SK-N-SH treated with all-trans-retinoic acid at 6 μM for 48 hours (cell line): ENCODE data around the gene FOXO1.

Source experiments
- ATAC-seq: fragments of 200-7000 bp; cut with Tn5 transposase; 3 replicates; pipeline ENCODE4 v1.9.1; 2020; ENCODE audit warnings: mild to moderate bottlenecking, moderate library complexity
- BACH2 ChIP-seq: fragments of 250-450 bp; sonication (Bioruptor Pico); IDR thresholded peaks from 2 replicates; pipeline ENCODE4 v1.9.0; 2021; ENCODE audit warnings: mild to moderate bottlenecking, borderline replicate concordance
- CREB5 ChIP-seq: fragments of 250-450 bp; sonication (Bioruptor Pico); IDR thresholded peaks from 2 replicates; pipeline ENCODE4 v1.5.1; 2020; ENCODE audit warnings: low read depth, mild to moderate bottlenecking, moderate library complexity
- CSDC2 ChIP-seq: fragments of 250-450 bp; sonication (Bioruptor Pico); IDR thresholded peaks from 2 replicates; pipeline ENCODE4 v1.5.0; 2020; ENCODE audit warnings: mild to moderate bottlenecking, moderate library complexity
- CSRNP3 ChIP-seq: fragments of 250-450 bp; sonication (Bioruptor Pico); IDR thresholded peaks from 2 replicates; pipeline ENCODE4 v1.5.1; 2021; ENCODE audit warnings: mild to moderate bottlenecking, moderate library complexity
- GLIS3 ChIP-seq: fragments of 250-450 bp; sonication (Bioruptor Pico); IDR thresholded peaks from 2 replicates; pipeline ENCODE4 v1.5.0; 2020; ENCODE audit warnings: mild to moderate bottlenecking, moderate library complexity
- ISL1 ChIP-seq: fragments of 250-450 bp; sonication (Bioruptor Pico); IDR thresholded peaks from 2 replicates; pipeline ENCODE4 v2.1.2; 2022; ENCODE audit warnings: mild to moderate bottlenecking, moderate library complexity
- OSR1 ChIP-seq: fragments of 250-450 bp; sonication (Bioruptor Pico); IDR thresholded peaks from 2 replicates; pipeline ENCODE4 v1.8.0; 2022; ENCODE audit warnings: moderate library complexity, mild to moderate bottlenecking, inconsistent platforms
- PATZ1 ChIP-seq: fragments of 250-450 bp; sonication (Bioruptor Pico); IDR thresholded peaks from 2 replicates; pipeline ENCODE4 v1.8.0; 2020; ENCODE audit warnings: mild to moderate bottlenecking, moderate library complexity, borderline replicate concordance
- POU6F1 ChIP-seq: fragments of 250-450 bp; sonication (Bioruptor Pico); IDR thresholded peaks from 2 replicates; pipeline ENCODE4 v1.8.0; 2021; ENCODE audit warnings: low read depth, mild to moderate bottlenecking, moderate library complexity, borderline replicate concordance
- PPARA ChIP-seq: fragments of 250-450 bp; sonication (Bioruptor Pico); IDR thresholded peaks from 2 replicates; pipeline ENCODE4 v1.5.0; 2020; ENCODE audit warnings: mild to moderate bottlenecking, borderline replicate concordance
- SNAI2 ChIP-seq: fragments of 250-450 bp; sonication (Bioruptor Pico); IDR thresholded peaks from 2 replicates; pipeline ENCODE4 v1.5.0; 2020; ENCODE audit warnings: mild to moderate bottlenecking, moderate library complexity
- TCF4 ChIP-seq: fragments of 250-450 bp; sonication (Bioruptor Pico); IDR thresholded peaks from 2 replicates; pipeline ENCODE4 v1.8.0; 2021; ENCODE audit warnings: mild to moderate bottlenecking, moderate library complexity, borderline replicate concordance
- TOX ChIP-seq: fragments of 250-450 bp; sonication (Bioruptor Pico); IDR thresholded peaks from 2 replicates; pipeline ENCODE4 v1.8.0; 2021; ENCODE audit warnings: mild to moderate bottlenecking, moderate library complexity, borderline replicate concordance
- ZC3H10 ChIP-seq: fragments of 250-450 bp; sonication (Bioruptor Pico); IDR thresholded peaks from 2 replicates; pipeline ENCODE4 v1.5.1; 2021; ENCODE audit warnings: mild to moderate bottlenecking, moderate library complexity
- ZFP3 ChIP-seq: fragments of 250-450 bp; sonication (Bioruptor Pico); IDR thresholded peaks from 2 replicates; pipeline ENCODE4 v1.5.0; 2020; ENCODE audit warnings: mild to moderate bottlenecking, moderate library complexity
- ZFP30 ChIP-seq: fragments of 450-650 bp; formaldehyde crosslinking; IDR thresholded peaks from 2 replicates; pipeline ENCODE4 v1.5.0; 2022; ENCODE audit warnings: mild to moderate bottlenecking, moderate library complexity
- ZNF565 ChIP-seq: fragments of 450-650 bp; formaldehyde crosslinking; conservative IDR thresholded peaks from 2 replicates; pipeline ENCODE4 v1.5.0; 2020; ENCODE audit warnings: low read depth, mild to moderate bottlenecking, moderate library complexity
- ZNF70 ChIP-seq: fragments of 450-650 bp; formaldehyde crosslinking; IDR thresholded peaks from 2 replicates; pipeline ENCODE4 v1.5.0; 2020; ENCODE audit warnings: mild to moderate bottlenecking, moderate library complexity
- ZNF8 ChIP-seq: fragments of 450-650 bp; formaldehyde crosslinking; IDR thresholded peaks from 2 replicates; pipeline ENCODE4 v1.5.0; 2020; ENCODE audit warnings: mild to moderate bottlenecking, moderate library complexity
- TF ChIP-seq, protein P1 (sequence below): fragments of 250-450 bp; sonication (Bioruptor Pico); IDR thresholded peaks from 2 replicates; pipeline ENCODE4 v1.5.0; 2020; ENCODE audit warnings: mild to moderate bottlenecking, moderate library complexity

The FOXO1 gene

DNA sequence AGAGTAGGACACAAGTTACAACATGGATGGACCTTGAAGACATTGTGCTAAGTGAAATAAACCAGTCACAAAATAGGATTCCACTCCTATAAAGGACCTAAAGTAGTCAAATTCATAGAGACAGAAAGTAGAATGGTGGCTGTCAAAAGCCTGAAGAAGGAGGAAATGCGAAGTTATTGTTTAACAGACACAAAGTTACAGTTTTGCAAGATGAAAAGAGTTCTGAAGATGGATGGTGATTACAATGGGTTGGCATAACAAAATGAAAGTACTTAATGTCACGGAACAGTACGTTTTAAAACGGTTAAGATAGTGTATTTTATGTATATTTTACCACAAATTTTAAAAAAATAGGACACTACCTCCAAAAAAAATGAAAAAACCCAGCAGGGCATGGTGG is 34.8 kb downstream of the FOXO1 start:
- ATAC-seq, result no peak
- TF ChIP-seq PPARA (CRISPR knock-in tag) (no peak), CREB5 (CRISPR knock-in tag) (no peak), ZNF8 (CRISPR knock-in tag) (no peak), PATZ1 (CRISPR knock-in tag) (no peak), ZFP3 (CRISPR knock-in tag) (no peak), ZNF70 (CRISPR knock-in tag) (no peak), SNAI2 (CRISPR knock-in tag) (no peak), CSDC2 (no peak), ISL1 (CRISPR knock-in tag) (no peak), BACH2 (no peak)

DNA sequence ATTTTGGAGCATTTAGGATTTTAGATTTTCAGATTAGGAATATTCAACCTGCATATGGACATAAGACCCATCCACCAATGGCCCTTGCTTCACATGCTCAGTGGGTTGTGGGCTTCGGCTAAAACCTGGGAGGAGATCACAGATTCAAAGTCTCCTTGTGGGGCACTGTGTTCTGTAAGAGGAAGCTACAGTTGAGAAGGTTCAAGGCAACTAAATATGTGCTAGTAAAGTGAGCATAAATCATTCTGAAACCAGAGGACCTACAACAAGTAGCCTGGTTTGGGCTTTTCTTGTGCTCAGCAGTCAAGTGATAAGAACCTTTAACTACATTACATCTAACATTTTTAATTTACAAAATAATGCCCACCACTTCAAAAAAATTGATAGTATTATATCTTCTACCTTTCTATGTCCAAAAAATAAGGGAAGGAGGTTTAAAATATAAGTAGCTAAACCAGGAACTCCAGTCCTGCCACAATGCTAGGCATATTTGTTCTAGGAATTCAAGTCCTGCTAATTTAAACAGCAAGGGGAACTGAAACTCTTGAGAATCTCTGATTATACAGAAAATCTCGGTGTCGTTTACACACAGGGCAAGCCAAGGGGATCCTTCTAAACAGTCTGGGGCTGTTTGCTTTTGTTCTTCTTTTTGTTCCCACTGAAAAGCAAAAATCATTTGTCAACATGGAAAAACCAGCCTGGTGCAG is 36.6 kb downstream of the FOXO1 start:
- no peak for ATAC-seq

More for the DNA sequence above, 36.6 kb downstream of the FOXO1 start:
- TF ChIP-seq CSRNP3, result no peak
- TF ChIP-seq, protein P1, sequence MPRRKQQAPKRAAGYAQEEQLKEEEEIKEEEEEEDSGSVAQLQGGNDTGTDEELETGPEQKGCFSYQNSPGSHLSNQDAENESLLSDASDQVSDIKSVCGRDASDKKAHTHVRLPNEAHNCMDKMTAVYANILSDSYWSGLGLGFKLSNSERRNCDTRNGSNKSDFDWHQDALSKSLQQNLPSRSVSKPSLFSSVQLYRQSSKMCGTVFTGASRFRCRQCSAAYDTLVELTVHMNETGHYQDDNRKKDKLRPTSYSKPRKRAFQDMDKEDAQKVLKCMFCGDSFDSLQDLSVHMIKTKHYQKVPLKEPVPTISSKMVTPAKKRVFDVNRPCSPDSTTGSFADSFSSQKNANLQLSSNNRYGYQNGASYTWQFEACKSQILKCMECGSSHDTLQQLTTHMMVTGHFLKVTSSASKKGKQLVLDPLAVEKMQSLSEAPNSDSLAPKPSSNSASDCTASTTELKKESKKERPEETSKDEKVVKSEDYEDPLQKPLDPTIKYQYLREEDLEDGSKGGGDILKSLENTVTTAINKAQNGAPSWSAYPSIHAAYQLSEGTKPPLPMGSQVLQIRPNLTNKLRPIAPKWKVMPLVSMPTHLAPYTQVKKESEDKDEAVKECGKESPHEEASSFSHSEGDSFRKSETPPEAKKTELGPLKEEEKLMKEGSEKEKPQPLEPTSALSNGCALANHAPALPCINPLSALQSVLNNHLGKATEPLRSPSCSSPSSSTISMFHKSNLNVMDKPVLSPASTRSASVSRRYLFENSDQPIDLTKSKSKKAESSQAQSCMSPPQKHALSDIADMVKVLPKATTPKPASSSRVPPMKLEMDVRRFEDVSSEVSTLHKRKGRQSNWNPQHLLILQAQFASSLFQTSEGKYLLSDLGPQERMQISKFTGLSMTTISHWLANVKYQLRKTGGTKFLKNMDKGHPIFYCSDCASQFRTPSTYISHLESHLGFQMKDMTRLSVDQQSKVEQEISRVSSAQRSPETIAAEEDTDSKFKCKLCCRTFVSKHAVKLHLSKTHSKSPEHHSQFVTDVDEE, result no peak
- no peak for TF ChIP-seq CREB5 (CRISPR knock-in tag)
- no peak for TF ChIP-seq ZNF565
- TF ChIP-seq TCF4 (CRISPR knock-in tag), result no peak
- TF ChIP-seq TOX (CRISPR knock-in tag), result no peak
- no peak for TF ChIP-seq ZC3H10
- TF ChIP-seq GLIS3 (CRISPR knock-in tag), result no peak
- TF ChIP-seq PATZ1 (CRISPR knock-in tag), result no peak
- no peak for TF ChIP-seq ZFP30 (CRISPR knock-in tag)
- no peak for TF ChIP-seq POU6F1 (CRISPR knock-in tag)
- no peak for TF ChIP-seq OSR1 (CRISPR knock-in tag)
